ENCODE measurements around the gene SQSTM1.

Gene SQSTM1

DNA sequence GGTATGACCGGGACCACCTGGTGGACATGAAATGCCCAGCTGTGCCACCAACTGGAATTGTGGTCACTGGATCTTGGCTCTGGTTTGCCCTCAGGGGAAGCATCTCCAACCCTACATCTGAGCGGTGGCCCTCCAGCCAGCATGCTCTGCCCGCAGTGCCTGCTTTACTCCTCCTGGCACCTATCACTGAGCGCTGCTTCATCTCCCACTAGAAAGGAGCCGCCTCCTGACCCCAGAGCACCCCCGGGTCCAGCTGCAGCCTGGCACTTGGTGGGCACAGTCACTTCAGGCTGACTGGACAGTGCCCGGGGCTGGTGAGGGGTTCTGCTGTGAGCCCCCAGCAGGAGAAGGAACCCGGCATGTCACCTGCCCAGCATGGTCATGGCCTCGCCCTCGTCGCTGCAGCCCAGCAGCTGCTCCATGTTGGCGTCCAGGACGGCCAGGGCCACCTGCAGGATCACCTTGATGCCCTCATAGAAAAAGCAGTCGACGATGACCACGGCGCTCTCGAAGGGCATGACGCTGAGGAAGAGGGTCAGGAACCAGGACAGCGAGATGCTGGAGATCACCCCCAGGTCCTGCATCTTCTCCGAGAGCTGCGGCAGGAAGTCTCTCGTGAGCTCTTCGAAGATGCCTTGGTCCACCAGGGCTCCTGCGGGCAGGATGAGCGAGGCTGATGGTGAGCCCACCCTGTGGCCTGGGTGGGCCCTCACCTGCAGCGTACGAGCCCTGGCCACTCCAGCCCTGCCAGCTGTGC, 54.0 kb downstream of the SQSTM1 start:
- no peak for DNase-seq

DNA sequence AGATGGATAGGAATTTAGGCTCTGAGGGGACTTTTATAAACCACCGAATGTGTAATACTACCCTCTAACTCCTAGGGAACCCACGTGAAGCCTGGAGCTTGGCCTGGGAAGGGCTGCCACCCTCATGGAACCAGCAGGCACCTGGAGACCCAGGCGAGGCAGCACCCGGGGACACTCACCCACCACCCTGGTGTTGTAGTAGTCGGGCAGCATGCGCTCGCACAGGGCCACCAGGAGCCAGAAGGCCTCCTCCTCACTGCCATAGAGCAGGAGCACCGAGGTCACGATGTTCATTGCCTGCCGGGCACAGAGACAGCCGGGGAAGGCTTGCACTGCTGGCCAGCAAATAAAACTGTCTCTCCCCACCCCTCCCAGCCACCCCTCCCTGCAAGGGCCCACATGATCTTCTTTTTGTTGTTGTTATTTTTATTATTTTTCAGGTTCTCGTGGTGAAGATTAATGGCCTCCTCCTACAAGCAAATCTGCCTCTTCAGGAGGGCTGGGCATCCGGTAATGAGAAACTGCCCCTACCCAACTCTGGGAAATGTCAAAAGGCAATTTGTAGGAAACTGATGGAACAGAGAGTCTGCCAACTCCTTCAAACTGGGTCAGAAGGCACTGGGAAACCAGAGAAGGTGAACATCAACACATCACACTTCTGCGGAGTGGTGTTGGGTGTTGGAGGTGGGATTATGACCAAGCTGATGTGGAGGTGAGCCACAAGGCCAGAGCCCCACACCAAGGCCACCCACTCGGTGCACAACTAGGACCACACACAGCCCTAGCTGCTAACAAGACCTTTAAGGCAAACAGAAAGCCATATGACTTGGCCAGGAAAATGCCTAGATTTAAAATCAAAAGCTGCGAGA, 55.3 kb downstream of the SQSTM1 start:
- DNase-seq: no peak

DNA sequence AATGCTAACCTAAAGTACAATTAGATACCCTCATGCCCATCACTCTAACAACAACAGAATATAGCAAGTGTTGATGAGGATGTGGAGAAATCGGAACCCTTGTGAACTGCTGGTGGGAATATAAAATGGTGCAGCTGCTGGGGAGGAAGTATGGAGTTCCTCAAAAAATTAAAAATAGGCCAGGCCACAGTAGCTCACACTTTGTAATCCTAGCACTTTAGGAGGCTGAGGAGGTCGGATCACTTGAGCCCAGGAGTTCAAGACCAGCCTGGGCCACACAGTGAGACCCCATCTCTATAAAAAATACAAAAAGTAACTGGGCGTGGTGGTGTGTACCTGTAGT, 55.9 kb downstream of the SQSTM1 start:
- no peak for DNase-seq

DNA sequence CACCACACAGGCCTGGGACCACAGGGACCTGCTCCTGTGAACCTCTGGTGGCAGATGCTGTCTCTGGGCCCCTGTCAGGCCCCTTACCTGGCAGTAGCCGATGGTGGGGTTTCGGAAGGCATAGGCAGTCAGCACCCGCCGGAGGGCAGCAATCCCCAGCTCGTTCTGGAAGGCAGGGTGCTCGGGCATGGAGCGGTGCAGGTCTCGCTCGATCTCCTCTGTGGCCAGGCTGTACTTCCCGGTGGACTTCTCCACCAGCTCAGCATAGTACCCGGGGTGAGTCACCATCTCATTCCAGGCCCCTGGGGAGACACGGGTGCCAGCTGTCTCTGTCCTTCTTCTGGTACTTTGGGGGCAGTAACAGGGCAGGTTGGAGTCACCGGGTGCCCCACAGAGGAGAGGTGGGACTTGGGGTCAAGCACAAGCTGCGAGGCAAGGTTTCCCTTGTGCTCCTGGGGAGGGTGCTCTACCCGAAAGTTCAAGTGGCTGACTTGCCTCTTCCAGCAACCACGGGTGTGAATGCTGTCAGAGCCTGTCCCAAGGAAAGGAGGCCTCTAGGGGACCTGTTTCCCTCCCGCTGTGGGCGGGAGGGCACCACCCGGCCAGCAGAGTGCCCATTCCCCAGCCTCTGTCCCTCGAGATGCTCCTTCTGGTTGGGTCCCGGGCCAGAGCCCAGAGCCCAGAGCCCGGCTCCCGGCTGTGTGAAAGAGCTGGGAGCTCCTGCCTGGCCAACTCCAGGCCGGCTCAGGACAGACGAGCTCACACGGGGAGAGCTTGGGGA, 57.7 kb downstream of the SQSTM1 start:
- DNase-seq: no peak

DNA sequence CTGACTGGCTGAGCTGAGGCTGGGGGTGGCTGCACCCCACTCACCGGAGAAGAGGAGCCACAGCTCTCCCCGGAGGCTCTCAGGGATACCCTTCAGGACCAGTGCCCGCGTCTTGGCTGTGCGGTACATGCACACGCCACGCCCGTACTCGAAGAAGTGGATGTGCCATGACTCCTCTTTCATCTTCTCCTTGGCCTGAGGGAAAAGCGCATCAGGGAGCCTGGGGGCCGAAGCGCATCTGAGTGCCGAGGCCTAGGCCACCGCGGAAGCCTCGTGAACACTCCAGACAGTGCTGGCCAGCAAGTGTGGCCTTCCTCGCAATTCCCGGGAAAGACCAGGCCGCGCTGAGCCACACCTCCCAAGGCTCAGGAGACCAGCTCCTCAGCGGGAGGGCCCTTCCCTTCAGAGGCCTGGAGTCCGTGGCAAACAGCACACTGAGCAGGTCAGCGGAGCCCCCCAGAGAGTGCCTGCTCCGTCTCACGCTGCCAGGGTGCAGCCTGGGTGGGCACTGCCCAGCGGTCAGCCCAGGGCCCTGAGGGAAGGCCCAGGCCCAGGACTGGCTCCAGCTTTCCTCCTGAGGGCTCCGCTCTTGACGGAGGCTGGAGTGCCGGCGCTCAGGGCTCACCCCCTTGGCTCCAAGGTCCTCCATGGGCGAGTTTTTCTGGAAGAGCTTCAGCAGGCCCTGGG, 58.4 kb downstream of the SQSTM1 start:
- DNase-seq: no peak

DNA sequence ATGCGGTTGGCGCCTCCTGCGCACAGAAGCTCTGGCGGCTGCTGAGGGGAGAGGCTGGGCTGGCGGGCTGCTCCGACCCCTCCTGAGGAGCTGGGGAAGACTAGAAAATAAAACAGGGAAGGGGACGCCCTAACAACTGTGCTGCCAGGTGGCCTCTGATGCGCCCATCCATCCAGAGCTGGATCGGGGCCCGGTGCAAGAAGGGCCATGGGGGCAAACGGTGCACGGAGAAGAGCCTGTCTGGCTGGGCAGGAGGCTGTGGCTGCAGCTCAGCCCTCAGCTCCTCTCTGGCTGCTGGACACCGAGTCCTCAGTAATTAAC, 58.9 kb downstream of the SQSTM1 start:
- DNase-seq: no peak

DNA sequence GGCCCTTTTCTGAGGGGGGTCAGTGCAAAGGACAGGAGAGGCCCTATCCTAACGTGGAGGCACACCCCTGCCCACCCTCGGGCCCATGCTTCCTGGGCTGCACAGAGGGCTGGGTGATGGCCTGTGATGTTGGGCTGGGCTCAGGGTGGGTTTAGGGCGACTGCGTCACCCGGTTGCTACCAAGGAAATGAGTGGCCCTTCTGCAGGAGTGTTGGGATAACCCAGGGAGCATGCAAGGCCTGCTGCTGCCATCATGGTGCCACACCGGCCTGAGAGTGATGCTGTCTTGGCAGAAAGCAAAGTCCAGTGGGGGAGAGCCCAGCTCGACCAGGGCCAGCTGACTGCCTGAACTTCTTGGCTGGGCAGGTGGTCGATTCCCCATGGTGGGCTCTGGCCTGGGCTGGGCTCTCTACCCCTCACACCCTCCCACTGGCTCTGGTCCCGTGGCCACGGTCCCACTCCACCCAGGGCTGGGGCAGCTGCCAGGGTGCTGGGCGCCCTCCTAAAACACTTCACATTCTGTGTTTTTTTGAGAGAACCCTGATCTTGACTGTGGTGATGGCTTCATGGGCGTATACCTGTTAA, 59.5 kb downstream of the SQSTM1 start:
- DNase-seq: no peak

DNA sequence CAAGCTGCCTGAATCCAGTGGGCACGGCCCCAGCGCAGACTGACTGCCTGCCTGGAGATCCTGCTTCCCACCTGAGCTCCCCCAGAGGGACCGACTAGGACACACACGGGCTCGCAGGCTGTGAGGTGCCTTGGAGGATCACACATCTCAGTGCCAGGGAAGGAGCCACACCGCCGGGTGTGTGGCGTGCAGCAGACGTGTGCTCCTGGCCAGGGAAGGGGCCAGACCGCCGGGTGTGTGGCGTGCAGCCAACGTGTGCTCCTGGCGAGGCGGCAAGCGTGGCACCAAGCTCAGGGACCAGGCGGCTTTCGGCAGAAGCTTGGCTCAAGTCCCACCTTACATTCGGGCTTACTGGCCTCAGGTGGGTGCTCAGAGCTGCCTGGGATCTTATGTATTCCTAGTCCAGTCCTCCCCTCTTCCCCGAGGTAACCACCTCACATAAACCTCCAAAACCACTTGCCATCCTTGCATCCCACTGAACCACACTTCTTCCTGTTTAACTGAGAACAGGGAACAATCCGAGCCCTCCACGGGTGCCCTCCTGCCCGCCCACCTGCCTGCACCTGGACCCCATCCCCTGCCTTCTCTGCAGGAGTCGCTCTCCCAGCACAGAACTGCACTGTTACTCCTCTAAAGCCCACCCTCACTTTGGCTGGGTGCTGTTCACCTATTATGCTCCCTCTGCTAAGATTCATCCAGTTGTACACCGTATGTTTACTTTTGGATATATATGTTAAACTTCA, 60.3 kb downstream of the SQSTM1 start:
- DNase-seq: no peak

DNA sequence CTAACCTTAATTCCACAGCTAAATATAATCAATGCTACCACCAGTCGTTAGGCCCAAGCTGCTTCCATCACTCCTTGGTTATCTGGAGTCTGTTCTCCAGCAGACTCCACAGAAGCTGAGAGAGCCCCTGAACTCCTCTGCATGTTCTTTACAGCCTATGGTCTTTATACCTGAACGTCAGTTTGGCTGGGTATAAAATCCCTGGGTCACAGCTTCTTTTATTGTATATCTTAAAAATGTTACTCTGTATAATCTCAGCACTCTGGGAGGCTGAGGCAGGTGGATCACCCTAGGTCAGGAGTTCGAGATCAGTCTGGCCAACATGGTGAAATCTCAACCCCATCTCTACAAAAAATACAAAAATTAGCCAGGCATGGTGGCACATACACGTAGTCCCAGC, 61.6 kb downstream of the SQSTM1 start:
- no peak for DNase-seq

DNA sequence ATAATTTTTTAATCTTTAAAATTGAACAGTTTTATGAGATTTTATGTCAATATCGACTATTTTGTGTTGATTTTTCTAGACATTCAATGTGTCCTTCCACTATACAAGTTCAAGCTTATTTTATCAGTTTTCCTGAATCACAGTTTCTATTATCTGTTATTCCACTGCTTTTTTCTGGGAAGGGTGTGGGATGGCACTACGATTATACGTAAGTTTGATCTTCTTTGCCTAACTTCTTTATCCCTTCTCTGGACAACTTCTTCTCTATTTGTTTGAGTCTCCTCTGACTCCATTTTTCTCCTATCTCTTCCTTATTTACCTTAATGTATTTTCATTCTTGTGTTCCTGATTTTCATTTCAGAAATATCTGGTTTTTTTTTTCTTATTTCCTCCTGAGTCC, 62.5 kb downstream of the SQSTM1 start:
- no peak for DNase-seq

DNA sequence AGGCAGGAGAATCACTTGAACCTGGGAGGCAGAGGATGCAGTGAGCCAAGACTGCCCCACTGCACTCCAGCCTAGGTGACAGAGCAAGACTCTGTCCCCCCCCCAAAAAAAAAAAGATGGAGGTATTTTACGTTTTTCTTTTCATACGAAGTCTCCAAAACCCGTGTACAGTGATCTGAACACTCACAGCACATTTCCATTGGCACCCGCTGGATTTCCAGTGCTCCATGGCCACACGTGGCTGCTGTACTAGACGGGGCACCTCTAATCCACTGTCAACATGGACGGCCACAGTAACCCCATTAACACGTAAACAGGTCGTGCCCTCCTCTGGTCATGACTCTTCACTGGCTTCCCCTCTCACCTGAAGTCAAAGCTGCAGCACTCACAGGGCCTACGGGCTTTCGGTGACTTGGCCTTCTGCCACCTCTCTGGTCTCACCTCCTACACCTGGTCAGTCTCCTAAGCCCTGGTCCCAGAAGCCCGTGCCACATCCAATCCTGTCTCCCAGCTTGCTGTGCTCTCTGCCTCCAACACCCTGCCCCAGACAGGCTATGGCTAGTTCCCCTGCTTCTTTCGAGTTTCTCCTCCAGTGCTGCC, 64.9 kb downstream of the SQSTM1 start:
- DNase-seq: no peak

DNA sequence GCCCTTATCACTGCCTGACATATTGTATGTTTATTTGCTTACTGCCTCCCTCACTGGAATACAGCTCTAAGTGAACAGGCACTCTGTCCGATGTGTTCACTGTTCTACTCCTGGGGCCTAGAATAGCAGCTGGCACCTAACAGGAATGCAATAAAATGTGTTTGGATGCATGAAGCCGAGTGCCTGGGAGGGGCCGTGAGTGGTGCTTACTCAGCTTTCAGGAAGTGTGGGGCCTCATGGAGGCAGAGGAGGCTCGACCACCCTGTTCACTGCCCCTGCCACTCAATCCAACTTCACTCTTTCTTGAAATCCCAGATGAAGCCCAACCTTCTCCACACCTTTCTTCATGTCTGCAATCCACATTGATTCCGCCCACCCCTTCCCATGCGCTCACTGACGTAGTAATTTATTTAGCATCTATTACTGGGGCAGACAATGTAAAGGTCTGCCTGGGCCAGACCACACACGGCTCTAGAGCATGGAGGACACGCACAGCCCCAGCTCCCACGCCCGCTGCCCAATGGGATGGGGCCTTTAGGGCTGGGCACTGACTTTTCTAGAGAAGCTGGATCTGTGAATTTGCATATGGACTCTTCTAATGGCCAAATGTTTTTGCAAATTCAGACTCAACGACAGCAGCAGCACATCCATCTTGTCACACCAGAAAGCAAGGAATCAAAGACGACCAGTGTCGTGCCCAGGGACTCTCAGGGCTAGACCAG, 65.6 kb downstream of the SQSTM1 start:
- no peak for DNase-seq

DNA sequence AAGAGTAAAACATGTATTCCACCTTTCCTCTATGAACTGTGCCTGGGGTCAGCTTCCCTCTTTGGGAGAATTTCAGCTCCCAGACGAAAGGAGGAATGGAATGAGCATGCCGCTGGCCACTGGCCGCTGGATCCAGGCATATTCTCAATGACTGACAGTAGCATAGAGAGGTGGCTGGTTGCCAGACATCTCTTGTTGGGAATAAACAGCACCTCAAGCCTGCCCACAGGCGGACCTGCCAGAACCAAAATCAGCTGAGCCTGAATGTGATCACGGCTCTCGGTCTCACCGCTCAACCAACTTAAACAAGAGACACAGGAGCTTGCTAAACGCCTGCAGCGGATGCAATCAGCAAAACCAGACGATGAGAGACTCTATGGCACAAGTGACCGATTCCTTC, 66.4 kb downstream of the SQSTM1 start:
- DNase-seq: no peak
